ENCODE measurements around the gene SARDH. TPM values are rescaled to one million over a fixed set of nuclear protein-coding genes. Genes with fewer than 3 reads are reported as not detected.

SARDH gene
- total RNA-seq, 1 experiment from 2014 or later, result 9.9 TPM

DNA sequence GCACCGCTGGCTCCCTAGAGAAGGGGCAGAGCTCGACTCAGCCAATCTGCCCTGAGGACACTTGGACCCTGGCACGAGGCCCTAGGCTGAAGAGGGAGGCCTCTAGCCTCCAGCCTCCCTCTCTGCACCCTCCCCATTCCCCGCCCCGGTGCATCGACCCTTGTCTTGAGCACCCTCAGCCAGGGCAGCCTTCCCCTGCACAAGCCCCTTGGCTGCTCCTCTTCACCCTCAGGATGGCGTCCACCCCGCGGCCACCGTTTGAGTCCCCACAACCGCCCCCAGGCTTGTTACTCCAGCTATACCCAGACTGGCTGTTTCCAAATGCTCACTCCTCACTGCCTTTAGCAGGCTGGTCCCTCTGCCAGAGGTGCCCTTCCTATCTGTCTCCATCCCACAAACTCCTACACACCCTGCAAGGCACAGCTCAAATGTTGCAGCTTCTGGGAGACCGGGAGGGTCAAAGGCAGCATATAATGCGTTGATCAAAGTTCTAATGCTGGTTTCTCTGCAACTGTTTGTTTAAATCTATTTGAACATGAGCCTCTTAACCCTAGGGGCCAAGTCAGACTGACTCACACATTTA, 122.5 kb downstream of the SARDH start:
- no peak overlapping the region for H3K27ac ChIP-seq
- no peaks in the 10 kb centered on the region for H3K9me2 ChIP-seq (ENCODE audit: insufficient read depth)
- peaks cover 100% of the 10 kb centered on the region for H3K27me3 ChIP-seq (ENCODE audit: insufficient read depth, low read depth)
- no TSS peak for BruUV-seq (replicated peaks)
- no peaks in the 10 kb centered on the region for H3F3A ChIP-seq (ENCODE audit: insufficient read depth, low read depth)
- ChIA-PET CTCF (no interaction called here), POLR2A (ENCODE audit: unreplicated experiment) (no interaction called here)
- no peak for DNase-seq
- H3K36me3 ChIP-seq (ENCODE audit: low read depth), result no peaks in the 10 kb centered on the region
- no peaks in the 10 kb centered on the region for H3K79me2 ChIP-seq (ENCODE audit: low read depth)
- H2AFZ ChIP-seq, result no peak overlapping the region
- TF ChIP-seq, protein P1, sequence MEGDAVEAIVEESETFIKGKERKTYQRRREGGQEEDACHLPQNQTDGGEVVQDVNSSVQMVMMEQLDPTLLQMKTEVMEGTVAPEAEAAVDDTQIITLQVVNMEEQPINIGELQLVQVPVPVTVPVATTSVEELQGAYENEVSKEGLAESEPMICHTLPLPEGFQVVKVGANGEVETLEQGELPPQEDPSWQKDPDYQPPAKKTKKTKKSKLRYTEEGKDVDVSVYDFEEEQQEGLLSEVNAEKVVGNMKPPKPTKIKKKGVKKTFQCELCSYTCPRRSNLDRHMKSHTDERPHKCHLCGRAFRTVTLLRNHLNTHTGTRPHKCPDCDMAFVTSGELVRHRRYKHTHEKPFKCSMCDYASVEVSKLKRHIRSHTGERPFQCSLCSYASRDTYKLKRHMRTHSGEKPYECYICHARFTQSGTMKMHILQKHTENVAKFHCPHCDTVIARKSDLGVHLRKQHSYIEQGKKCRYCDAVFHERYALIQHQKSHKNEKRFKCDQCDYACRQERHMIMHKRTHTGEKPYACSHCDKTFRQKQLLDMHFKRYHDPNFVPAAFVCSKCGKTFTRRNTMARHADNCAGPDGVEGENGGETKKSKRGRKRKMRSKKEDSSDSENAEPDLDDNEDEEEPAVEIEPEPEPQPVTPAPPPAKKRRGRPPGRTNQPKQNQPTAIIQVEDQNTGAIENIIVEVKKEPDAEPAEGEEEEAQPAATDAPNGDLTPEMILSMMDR (conservative IDR thresholded peaks at IDR 0.05), result no peak
- H3K4me3 ChIP-seq, result no peak overlapping the region
- H4K20me1 ChIP-seq (ENCODE audit: insufficient read depth), result 0 out of 2 replicates have a peak, but pooled peaks cover 5% of the 10 kb centered on the region
- no peak overlapping the region for H3K4me2 ChIP-seq
- no peaks in the 10 kb centered on the region for H3K9me3 ChIP-seq (ENCODE audit: insufficient read depth, low read depth)
- no peaks in the 10 kb centered on the region for H3K4me1 ChIP-seq (replicated peaks; ENCODE audit: insufficient read depth)
- intact Hi-C loops (cut with micrococcal nuclease; ENCODE audit: unreplicated experiment), result no loop called here

DNA sequence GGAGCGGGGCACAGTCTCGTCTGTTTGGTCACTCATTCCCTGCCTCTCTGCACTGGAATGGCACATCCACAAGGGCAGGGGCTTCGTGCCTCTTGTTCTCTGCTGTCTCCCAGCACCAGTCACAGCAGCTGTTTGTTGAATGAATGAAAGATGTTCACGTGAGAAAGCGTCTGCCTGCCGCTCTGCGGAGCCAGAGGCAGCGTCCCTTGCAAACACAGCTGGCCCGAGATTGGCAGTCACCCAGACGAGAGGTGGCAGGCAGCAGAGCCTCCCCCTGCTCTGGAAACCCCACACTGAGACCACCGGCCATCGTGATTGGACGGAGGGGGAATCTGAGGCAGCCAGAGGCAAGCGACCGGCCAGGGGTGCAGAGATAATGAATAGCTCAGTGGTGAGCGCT, 123.0 kb downstream of the SARDH start:
- H3K79me2 ChIP-seq (ENCODE audit: low read depth), result no peaks in the 10 kb centered on the region
- H3K36me3 ChIP-seq (ENCODE audit: low read depth), result no peaks in the 10 kb centered on the region
- H3K27ac ChIP-seq, result no peak overlapping the region
- intact Hi-C loops (cut with micrococcal nuclease; ENCODE audit: unreplicated experiment), result no loop called here
- ChIA-PET POLR2A (ENCODE audit: unreplicated experiment) (no interaction called here), CTCF (no interaction called here)
- DNase-seq, result no peak
- H3K9me3 ChIP-seq (ENCODE audit: insufficient read depth, low read depth), result no peaks in the 10 kb centered on the region
- no peak overlapping the region for H2AFZ ChIP-seq
- peaks cover 100% of the 10 kb centered on the region for H3K27me3 ChIP-seq (ENCODE audit: insufficient read depth, low read depth)
- BruUV-seq (replicated peaks), result no TSS peak
- H3K4me1 ChIP-seq (replicated peaks; ENCODE audit: insufficient read depth), result no peaks in the 10 kb centered on the region
- H3K9me2 ChIP-seq (ENCODE audit: insufficient read depth), result no peaks in the 10 kb centered on the region
- 0 out of 2 replicates have a peak, but pooled peaks cover 5% of the 10 kb centered on the region for H4K20me1 ChIP-seq (ENCODE audit: insufficient read depth)
- H3K4me2 ChIP-seq, result no peak overlapping the region
- no peak overlapping the region for H3K4me3 ChIP-seq
- H3F3A ChIP-seq (ENCODE audit: insufficient read depth, low read depth), result no peaks in the 10 kb centered on the region
- TF ChIP-seq, protein P1 (conservative IDR thresholded peaks at IDR 0.05), result no peak
- TF ChIP-seq EZH2 (IDR thresholded peaks at IDR 0.05; ENCODE audit: low read depth), result no peak

- intact Hi-C loops (cut with micrococcal nuclease; ENCODE audit: unreplicated experiment), result no loop called here
- POLR2A ChIA-PET (ENCODE audit: unreplicated experiment), result no interaction called here
These were observed 123.5 kb downstream of the SARDH start for GRCh38 chr9:133614678-133615077.

More at GRCh38 chr9:133614678-133615077, 123.5 kb downstream of the SARDH start:
- Histone ChIP-seq H2AFZ (no peak overlapping the region), H3K4me3 (no peak overlapping the region), H3K27ac (no peak overlapping the region), H3K36me3 (ENCODE audit: low read depth) (no peaks in the 10 kb centered on the region), H3F3A (ENCODE audit: insufficient read depth, low read depth) (no peaks in the 10 kb centered on the region), H3K79me2 (ENCODE audit: low read depth) (no peaks in the 10 kb centered on the region), H3K27me3 (ENCODE audit: insufficient read depth, low read depth) (peaks cover 100% of the 10 kb centered on the region), H3K9me2 (ENCODE audit: insufficient read depth) (no peaks in the 10 kb centered on the region), H4K20me1 (ENCODE audit: insufficient read depth) (0 out of 2 replicates have a peak, but pooled peaks cover 5% of the 10 kb centered on the region), H3K9me3 (ENCODE audit: insufficient read depth, low read depth) (no peaks in the 10 kb centered on the region), H3K4me2 (no peak overlapping the region), H3K4me1 (replicated peaks; ENCODE audit: insufficient read depth) (no peaks in the 10 kb centered on the region)
- no TSS peak for BruUV-seq (replicated peaks)
- TF ChIP-seq EZH2 (IDR thresholded peaks at IDR 0.05; ENCODE audit: low read depth), result no peak
- TF ChIP-seq, protein P1 (conservative IDR thresholded peaks at IDR 0.05), result no peak
- no peak for DNase-seq
- CTCF ChIA-PET, result interaction anchor here (0.6 kb wide), 1 partner anchor 25 kb away, joined by 4 read pairs; no protein-coding TSS in a partner anchor

All from PC-9 (cell line).